Tibial nerve (tissue), 4 donors: ENCODE data around the gene RANGRF. TPM values are rescaled to one million over a fixed set of nuclear protein-coding genes. Genes with fewer than 3 reads are reported as not detected.

Experiments
- DNase-seq, 2 donors: peaks; one replicate each; pipeline ENCODE4 v3.0.0-alpha.2; 2019; ENCODE audit warnings: low spot score in 2 of 2
- H3K27ac ChIP-seq, 4 donors: fragments of 200-600 bp; sonication (generic) in 3 of 4; one replicate each; pipeline ENCODE4 v1.5.1; 2017 to 2019; ENCODE audit warnings: mild to moderate bottlenecking in 1 of 4
- H3K27me3 ChIP-seq, 2 donors: fragments of 200-600 bp; sonication (generic) in 1 of 2; one replicate each; pipeline versions ENCODE4 v1.5.1 to v1.6.0; 2017 to 2019
- H3K36me3 ChIP-seq, 3 donors: fragments of 200-600 bp; sonication (generic); one replicate each; pipeline ENCODE4 v1.5.1; 2018 to 2019
- H3K4me1 ChIP-seq, 4 donors: fragments of 200-600 bp; sonication (generic) in 3 of 4; one replicate each; pipeline ENCODE4 v1.5.1; 2017 to 2019
- H3K4me3 ChIP-seq, 4 donors: fragments of 200-600 bp; sonication (generic) in 3 of 4; one replicate each; pipeline ENCODE4 v1.5.1; 2017 to 2019; ENCODE audit warnings: mild to moderate bottlenecking in 1 of 4, moderate library complexity in 1 of 4
- H3K9me3 ChIP-seq, 4 donors: fragments of 200-600 bp; sonication (generic) in 3 of 4; one replicate each; pipeline ENCODE4 v1.5.1; 2017 to 2019
- EP300 ChIP-seq, 2 donors: sonication (generic); formaldehyde crosslinking; IDR thresholded peaks; one replicate each; pipeline ENCODE4 v1.6.1; 2017; ENCODE audit warnings: antibody characterized with exemption in 2 of 2, mild to moderate bottlenecking in 1 of 2
- POLR2A ChIP-seq, 2 donors: fragments of 450-650 bp; IDR thresholded peaks; one replicate each; pipeline ENCODE4 v1.6.1; 2017; ENCODE audit warnings: antibody characterized with exemption in 2 of 2, mild to moderate bottlenecking in 2 of 2, moderate library complexity in 2 of 2
- WGBS, 2 donors: methylation state at CpG; one replicate each; pipeline ENCODE4 v1.1.5; 2018; 5-methylcytosine and 5-hydroxymethylcytosine counted together
- total RNA-seq, 4 donors: library from RNA; depleted of rRNA; stranded (reverse); fragments of >200 nt; gene quantifications; one replicate each; pipeline ENCODE4 v1.1.0, GENCODE V29; 2016
- TF ChIP-seq, protein P1 (sequence below), 5 experiments: fragments of 200-600 bp in 3 of 5; fragments of 450-650 bp in 2 of 5; sonication (generic) in 3 of 5; IDR thresholded peaks; one replicate each; pipeline ENCODE4 v1.5.1; 2016 to 2019; ENCODE audit warnings: antibody characterized with exemption in 5 of 5, mild to moderate bottlenecking in 3 of 5, moderate library complexity in 2 of 5

Gene RANGRF
- total RNA-seq, 4 donors from 2014 or later, result 23.0 to 35.4 (median 25.1) TPM

DNA sequence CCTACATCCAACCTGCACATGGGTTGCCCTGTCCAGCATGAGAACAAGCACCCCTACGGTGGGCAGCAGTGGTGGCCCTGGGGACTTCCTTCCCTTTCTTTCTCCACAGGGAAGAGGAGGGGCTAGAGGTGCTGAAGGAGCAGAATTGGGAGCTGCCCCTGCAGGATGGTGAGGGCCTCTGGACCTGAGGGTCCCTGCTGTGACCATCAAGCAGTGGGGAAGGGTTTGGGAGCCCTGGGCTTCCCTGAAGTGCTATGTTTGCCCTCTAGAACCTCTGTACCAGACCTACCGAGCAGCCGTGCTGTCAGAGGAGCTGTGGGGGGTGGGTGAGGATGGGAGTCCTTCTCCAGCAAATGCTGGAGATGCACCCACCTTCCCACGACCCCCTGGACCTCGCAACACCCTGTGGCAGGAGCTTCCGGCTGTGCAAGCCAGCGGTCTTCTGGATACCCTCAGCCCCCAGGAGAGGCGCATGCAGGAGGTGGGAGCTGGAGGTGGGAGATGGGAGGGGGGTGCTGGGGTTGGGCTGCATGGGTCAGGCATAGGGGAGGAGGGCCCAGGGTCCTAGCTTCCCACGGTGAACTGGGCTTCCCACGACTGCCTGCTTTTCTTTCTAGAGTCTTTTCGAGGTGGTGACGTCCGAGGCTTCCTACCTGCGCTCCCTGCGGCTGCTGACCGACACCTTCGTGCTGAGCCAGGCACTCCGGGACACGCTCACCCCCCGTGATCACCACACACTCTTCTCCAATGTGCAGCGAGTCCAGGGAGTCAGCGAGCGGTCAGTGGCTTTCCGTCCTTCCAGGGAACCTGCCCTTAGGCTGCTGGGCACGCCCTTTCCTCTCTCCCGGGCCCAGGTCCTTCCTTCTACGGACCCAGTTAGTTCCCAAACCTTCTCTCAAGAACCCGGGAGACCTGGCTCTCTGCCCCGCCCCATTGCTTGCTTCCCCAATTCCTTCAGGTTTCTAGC lies 26.6 kb downstream of the RANGRF start:
- no peak overlapping the region for H3K27ac ChIP-seq
- TF ChIP-seq POLR2A (IDR thresholded peaks at IDR 0.05) (no peak), EP300 (IDR thresholded peaks at IDR 0.05) (no peak)
- TF ChIP-seq, protein P1, sequence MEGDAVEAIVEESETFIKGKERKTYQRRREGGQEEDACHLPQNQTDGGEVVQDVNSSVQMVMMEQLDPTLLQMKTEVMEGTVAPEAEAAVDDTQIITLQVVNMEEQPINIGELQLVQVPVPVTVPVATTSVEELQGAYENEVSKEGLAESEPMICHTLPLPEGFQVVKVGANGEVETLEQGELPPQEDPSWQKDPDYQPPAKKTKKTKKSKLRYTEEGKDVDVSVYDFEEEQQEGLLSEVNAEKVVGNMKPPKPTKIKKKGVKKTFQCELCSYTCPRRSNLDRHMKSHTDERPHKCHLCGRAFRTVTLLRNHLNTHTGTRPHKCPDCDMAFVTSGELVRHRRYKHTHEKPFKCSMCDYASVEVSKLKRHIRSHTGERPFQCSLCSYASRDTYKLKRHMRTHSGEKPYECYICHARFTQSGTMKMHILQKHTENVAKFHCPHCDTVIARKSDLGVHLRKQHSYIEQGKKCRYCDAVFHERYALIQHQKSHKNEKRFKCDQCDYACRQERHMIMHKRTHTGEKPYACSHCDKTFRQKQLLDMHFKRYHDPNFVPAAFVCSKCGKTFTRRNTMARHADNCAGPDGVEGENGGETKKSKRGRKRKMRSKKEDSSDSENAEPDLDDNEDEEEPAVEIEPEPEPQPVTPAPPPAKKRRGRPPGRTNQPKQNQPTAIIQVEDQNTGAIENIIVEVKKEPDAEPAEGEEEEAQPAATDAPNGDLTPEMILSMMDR (IDR thresholded peaks at IDR 0.05), result no peak
- no peak for DNase-seq
- peaks cover 0 to 73% of the 10 kb centered on the region in 2 donors for H3K27me3 ChIP-seq
- no peaks in the 10 kb centered on the region for H3K36me3 ChIP-seq
- no peak overlapping the region for H3K4me3 ChIP-seq
- 16 to 17% methylated on average over 29 of the region's 29 CpGs for WGBS, 2 donors
- peaks cover 0 to 5% (median 0%) of the 10 kb centered on the region in 4 donors for H3K4me1 ChIP-seq
- H3K9me3 ChIP-seq, result no peaks in the 10 kb centered on the region

DNA sequence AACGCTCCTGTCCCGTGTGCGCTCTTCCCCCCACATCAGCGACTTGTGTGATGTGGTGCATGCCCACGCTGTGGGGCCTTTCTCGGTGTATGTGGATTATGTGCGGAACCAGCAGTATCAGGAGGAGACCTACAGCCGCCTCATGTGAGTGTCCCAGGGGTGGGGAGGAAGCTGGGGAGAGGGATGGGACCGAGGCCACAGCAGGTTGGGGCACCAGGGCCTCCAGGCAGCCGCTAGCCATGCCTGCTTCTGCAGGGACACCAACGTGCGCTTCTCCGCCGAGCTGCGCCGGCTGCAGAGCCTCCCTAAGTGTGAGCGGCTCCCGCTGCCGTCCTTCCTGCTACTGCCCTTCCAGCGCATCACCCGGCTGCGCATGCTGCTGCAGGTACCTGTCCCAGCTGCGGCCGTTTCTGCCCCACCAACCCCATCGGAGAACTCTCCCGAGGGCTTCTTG lies 27.3 kb downstream of the RANGRF start:
- Histone ChIP-seq H3K27me3 (peaks cover 0 to 69% of the 10 kb centered on the region in 2 donors), H3K27ac (no peak overlapping the region), H3K36me3 (no peaks in the 10 kb centered on the region), H3K4me3 (no peak overlapping the region), H3K9me3 (no peaks in the 10 kb centered on the region), H3K4me1 (peaks cover 0 to 5% (median 0%) of the 10 kb centered on the region in 4 donors)
- 25 to 30% methylated on average over 21 to 25 of the region's 26 CpGs for WGBS, 2 donors
- TF ChIP-seq POLR2A (IDR thresholded peaks at IDR 0.05) (no peak), EP300 (IDR thresholded peaks at IDR 0.05) (no peak)
- TF ChIP-seq, protein P1 (IDR thresholded peaks at IDR 0.05), result no peak
- no peak for DNase-seq

DNA sequence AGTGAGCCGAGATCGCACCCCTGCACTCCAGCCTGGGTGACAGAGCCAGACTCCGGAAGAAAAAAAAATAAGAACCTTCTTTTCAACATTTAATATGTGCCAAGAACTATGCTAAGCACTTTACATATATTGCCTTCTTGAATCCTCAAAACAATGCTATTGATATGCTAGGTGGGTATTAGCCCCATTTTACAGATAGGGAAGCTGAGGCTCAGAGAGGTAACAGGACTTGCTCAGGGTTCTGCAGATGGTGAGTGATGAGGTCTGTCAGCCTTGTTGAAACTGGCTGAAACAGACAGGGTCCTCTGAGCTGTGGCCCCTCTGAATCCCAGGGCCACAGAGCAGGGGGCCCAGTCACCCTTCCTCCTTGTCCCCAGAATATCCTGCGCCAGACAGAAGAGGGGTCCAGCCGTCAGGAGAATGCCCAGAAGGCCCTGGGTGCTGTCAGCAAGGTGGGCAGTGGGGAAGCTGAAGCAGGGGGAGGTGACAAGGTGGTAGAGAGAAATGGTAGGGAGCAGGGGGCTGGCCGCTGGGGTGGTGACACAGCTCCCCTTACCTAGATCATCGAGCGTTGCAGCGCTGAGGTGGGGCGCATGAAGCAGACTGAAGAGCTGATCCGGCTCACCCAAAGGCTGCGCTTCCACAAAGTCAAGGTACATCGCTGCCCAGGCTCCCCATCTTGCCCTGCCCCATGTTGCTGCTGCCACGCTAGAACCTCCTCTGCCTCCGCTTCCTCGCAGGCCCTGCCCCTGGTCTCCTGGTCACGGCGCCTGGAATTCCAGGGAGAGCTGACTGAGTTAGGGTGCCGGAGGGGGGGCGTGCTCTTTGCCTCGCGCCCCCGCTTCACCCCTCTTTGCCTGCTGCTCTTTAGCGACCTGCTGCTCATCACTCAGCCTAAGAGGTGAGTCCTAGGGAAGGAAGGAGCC lies 29.8 kb downstream of the RANGRF start:
- no peaks in the 10 kb centered on the region for H3K9me3 ChIP-seq
- H3K4me1 ChIP-seq, result peaks cover 0 to 5% (median 0%) of the 10 kb centered on the region in 4 donors
- H3K27ac ChIP-seq, result no peak overlapping the region
- TF ChIP-seq EP300 (IDR thresholded peaks at IDR 0.05) (no peak), POLR2A (IDR thresholded peaks at IDR 0.05) (no peak)
- TF ChIP-seq, protein P1 (IDR thresholded peaks at IDR 0.05), result no peak
- H3K36me3 ChIP-seq, result no peaks in the 10 kb centered on the region
- peaks cover 0 to 45% of the 10 kb centered on the region in 2 donors for H3K27me3 ChIP-seq
- WGBS, 2 donors, result 73 to 81% methylated on average over 16 to 22 of the region's 24 CpGs
- H3K4me3 ChIP-seq, result no peak overlapping the region
- no peak for DNase-seq

DNA sequence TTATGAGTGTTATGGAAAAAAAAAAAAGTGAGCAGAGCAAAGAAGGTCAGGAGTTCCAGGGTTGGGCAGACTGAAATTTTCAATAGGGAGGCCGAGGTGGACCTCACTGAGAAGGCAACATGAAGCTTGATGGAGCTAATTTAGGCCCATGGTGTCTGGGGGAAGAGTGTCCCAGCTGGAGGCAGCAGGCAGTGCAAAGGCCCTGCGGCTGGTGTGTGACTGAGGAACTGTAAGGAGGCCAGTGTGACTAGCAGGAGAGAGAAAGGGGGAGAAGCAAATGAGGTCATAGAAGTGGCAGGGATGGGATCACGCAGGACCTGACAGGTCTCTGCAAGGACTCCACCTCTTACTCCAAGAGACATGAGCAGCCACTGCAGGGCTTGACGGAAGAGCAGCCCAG lies 31.8 kb downstream of the RANGRF start:
- no peaks in the 10 kb centered on the region for H3K36me3 ChIP-seq
- TF ChIP-seq POLR2A (IDR thresholded peaks at IDR 0.05) (no peak), EP300 (IDR thresholded peaks at IDR 0.05) (no peak)
- TF ChIP-seq, protein P1 (IDR thresholded peaks at IDR 0.05), result no peak
- peaks cover 0 to 1% (median 0%) of the 10 kb centered on the region in 4 donors for H3K4me1 ChIP-seq
- H3K27ac ChIP-seq, result no peak overlapping the region
- WGBS, 2 donors, result 86 to 94% methylated on average over 4 of the region's 4 CpGs
- no peak for DNase-seq
- H3K27me3 ChIP-seq, result peaks cover 0 to 26% of the 10 kb centered on the region in 2 donors
- no peak overlapping the region for H3K4me3 ChIP-seq
- no peaks in the 10 kb centered on the region for H3K9me3 ChIP-seq
